PC-3 (cell line): ENCODE data around the gene TSPO.
"Not testable (repeated sequence)": the region's sequence is repeated elsewhere in the genome, so short reads cannot be mapped to it uniquely, and the experiment has no call there.

Experiments
- EZH2 ChIP-seq: fragments of 300-600 bp; sonication (generic); IDR thresholded peaks from one replicate; pipeline ENCODE4 v1.6.1; 2017; ENCODE audit warnings: antibody characterized with exemption, mild to moderate bottlenecking, low read length; ENCODE audit not compliant: unreplicated experiment
- TF ChIP-seq, protein P1 (sequence below): fragments of 300-600 bp; sonication (generic); conservative IDR thresholded peaks from 2 replicates; pipeline ENCODE4 v1.5.1; 2017; ENCODE audit warnings: antibody characterized with exemption, low read depth, mild to moderate bottlenecking, low read length

DNA sequence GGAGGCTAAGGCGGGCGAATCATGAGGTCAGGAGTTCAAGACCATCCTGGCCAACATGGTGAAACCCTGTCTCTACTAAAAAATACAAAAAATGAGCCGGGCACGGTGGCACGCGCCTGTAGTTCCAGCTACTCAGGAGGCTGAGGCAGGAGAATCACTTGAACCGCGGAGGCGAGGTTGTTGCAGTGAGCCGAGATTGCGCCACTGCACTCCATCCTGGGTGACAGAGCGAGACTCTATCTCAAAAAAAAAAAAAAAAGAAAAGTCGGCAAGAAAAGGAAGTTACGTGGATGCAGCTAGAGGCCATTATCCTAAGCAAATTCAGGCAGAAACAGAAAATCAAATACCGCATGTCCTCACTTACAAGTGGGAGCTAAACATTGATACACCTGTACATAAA is 5.0 kb upstream of the TSPO start:
- TF ChIP-seq EZH2: not testable (repeated sequence)
- TF ChIP-seq, protein P1, sequence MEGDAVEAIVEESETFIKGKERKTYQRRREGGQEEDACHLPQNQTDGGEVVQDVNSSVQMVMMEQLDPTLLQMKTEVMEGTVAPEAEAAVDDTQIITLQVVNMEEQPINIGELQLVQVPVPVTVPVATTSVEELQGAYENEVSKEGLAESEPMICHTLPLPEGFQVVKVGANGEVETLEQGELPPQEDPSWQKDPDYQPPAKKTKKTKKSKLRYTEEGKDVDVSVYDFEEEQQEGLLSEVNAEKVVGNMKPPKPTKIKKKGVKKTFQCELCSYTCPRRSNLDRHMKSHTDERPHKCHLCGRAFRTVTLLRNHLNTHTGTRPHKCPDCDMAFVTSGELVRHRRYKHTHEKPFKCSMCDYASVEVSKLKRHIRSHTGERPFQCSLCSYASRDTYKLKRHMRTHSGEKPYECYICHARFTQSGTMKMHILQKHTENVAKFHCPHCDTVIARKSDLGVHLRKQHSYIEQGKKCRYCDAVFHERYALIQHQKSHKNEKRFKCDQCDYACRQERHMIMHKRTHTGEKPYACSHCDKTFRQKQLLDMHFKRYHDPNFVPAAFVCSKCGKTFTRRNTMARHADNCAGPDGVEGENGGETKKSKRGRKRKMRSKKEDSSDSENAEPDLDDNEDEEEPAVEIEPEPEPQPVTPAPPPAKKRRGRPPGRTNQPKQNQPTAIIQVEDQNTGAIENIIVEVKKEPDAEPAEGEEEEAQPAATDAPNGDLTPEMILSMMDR: not testable (repeated sequence)
